B cell (primary cell): Measurements from ENCODE around the gene AHRR. TPM values are rescaled to one million over a fixed set of nuclear protein-coding genes. Genes with fewer than 3 reads are reported as not detected.

Experiments
- ATAC-seq: fragments of 200-7000 bp; cut with Tn5 transposase; one replicate; pipeline ENCODE4 v1.10.0; 2021; ENCODE audit warnings: low read depth, mild to moderate bottlenecking, moderate number of reproducible peaks, moderate library complexity
- CTCF ChIA-PET: fragments of 350-600 bp; sonication (Branson Sonifier 250); formaldehyde crosslinking; loops from one replicate; lab custom pipeline; 2021; ENCODE audit warnings: antibody characterized with exemption, inconsistent platforms; lab: Charles Lee
- POLR2A ChIA-PET: fragments of 350-600 bp; sonication (Branson Sonifier 250); formaldehyde crosslinking; loops from one replicate; lab custom pipeline; 2021; ENCODE audit warnings: antibody characterized with exemption; lab: Charles Lee
- DNase-seq: peaks from one replicate; pipeline ENCODE4 v3.0.0; 2013
- H2AFZ ChIP-seq: 2 replicates; pipeline ENCODE4 v1.6.1; 2012; ENCODE audit warnings: mild to moderate bottlenecking, low read depth, low read length; ENCODE audit not compliant: insufficient read depth, poor library complexity, severe bottlenecking
- H3K27ac ChIP-seq, 2 donors: 1 replicate in 1 of 2; 2 replicates in 1 of 2; pipeline ENCODE4 v1.5.1; 2012 to 2013; ENCODE audit warnings: low read length in 2 of 2, mild to moderate bottlenecking in 2 of 2, moderate library complexity in 1 of 2
- H3K27me3 ChIP-seq, 4 experiments: fragments of 200-600 bp in 1 of 4; sonication (generic) in 1 of 4; replicated peaks in 1 of 4; 1 replicate in 2 of 4; 2 replicates in 2 of 4; pipeline versions ENCODE4 v1.6.1 to v1.7.0; 2013 to 2016; ENCODE audit warnings: low read length in 3 of 4, mild to moderate bottlenecking in 2 of 4, mixed read lengths in 1 of 4, moderate library complexity in 1 of 4; ENCODE audit not compliant: insufficient read depth in 4 of 4, control insufficient read depth in 3 of 4; ENCODE audit errors: control extremely low read depth in 1 of 4
- H3K36me3 ChIP-seq, 2 experiments: replicated peaks in 1 of 2; 1 replicate in 1 of 2; 2 replicates in 1 of 2; pipeline versions ENCODE4 v1.6.1 to v1.7.1; 2013; ENCODE audit warnings: low read length in 1 of 2; ENCODE audit not compliant: insufficient read depth in 2 of 2, control insufficient read depth in 1 of 2; ENCODE audit errors: control extremely low read depth in 1 of 2, extremely low read depth in 1 of 2
- H3K4me1 ChIP-seq, 2 donors: fragments of 200-600 bp in 1 of 2; sonication (generic) in 1 of 2; 1 replicate in 1 of 2; 2 replicates in 1 of 2; pipeline versions ENCODE4 v1.5.1 to v1.6.1; 2013 to 2017; ENCODE audit warnings: low read length in 2 of 2; ENCODE audit not compliant: control insufficient read depth in 2 of 2, insufficient read depth in 2 of 2
- H3K4me2 ChIP-seq: replicated peaks from 2 replicates; pipeline ENCODE3; 2012; ENCODE audit warnings: mild to moderate bottlenecking, low read depth, low read length; ENCODE audit not compliant: poor library complexity, severe bottlenecking
- H3K4me3 ChIP-seq, 5 experiments: fragments of 200-600 bp in 1 of 5; sonication (generic) in 1 of 5; 1 replicate in 3 of 5; 2 replicates in 2 of 5; pipeline versions ENCODE4 v1.5.1 to v1.7.0; 2011 to 2016; ENCODE audit warnings: low read length in 4 of 5, mild to moderate bottlenecking in 4 of 5, low read depth in 2 of 5, control low read depth in 1 of 5, moderate library complexity in 1 of 5; ENCODE audit not compliant: insufficient read depth in 1 of 5; ENCODE audit errors: control extremely low read depth in 1 of 5, extremely low read depth in 1 of 5
- H3K79me2 ChIP-seq: fragments of 200-600 bp; sonication (generic); one replicate; pipeline ENCODE4 v1.6.0; 2016; ENCODE audit warnings: low read length; ENCODE audit not compliant: control insufficient read depth, insufficient read depth
- H3K9ac ChIP-seq: fragments of 200-600 bp; sonication (generic); 2 replicates; pipeline ENCODE4 v1.6.1; 2017; ENCODE audit warnings: mild to moderate bottlenecking, low read length, moderate library complexity
- H3K9me3 ChIP-seq, 3 donors: one replicate each; pipeline versions ENCODE4 v1.6.1 to v1.7.1; 2013; ENCODE audit warnings: low read length in 2 of 3; ENCODE audit not compliant: control insufficient read depth in 2 of 3, insufficient read depth in 1 of 3; ENCODE audit errors: control extremely low read depth in 1 of 3
- H4K20me1 ChIP-seq: 2 replicates; pipeline ENCODE4 v1.6.0; 2012; ENCODE audit warnings: mild to moderate bottlenecking, low read length; ENCODE audit not compliant: insufficient read depth, control insufficient read depth, poor library complexity, severe bottlenecking
- H3K27ac Mint-ChIP-seq: one replicate; pipeline ENCODE4 v1.8.0; 2021; ENCODE audit warnings: mixed read lengths
- H3K27me3 Mint-ChIP-seq: one replicate; pipeline ENCODE4 v1.8.0; 2021; ENCODE audit warnings: mixed read lengths
- H3K4me1 Mint-ChIP-seq: one replicate; pipeline ENCODE4 v1.8.0; 2021; ENCODE audit warnings: mixed read lengths
- H3K4me3 Mint-ChIP-seq: one replicate; pipeline ENCODE4 v1.8.0; 2021; ENCODE audit warnings: mixed read lengths
- H3K9me3 Mint-ChIP-seq: one replicate; pipeline ENCODE4 v1.8.0; 2022; ENCODE audit warnings: mixed read lengths; ENCODE audit not compliant: insufficient read depth
- CTCF ChIP-seq: fragments of 200-600 bp; IDR thresholded peaks from one replicate; pipeline ENCODE4 v1.8.0; 2022; ENCODE audit warnings: antibody characterized with exemption, mild to moderate bottlenecking
- EZH2 ChIP-seq: IDR thresholded peaks from 2 replicates; pipeline ENCODE4 v1.6.1; 2012; ENCODE audit warnings: borderline replicate concordance, low read depth, mild to moderate bottlenecking, moderate library complexity, low read length; ENCODE audit not compliant: insufficient read depth, poor library complexity, severe bottlenecking
- WGBS: methylation state at CpG from one replicate; pipeline ENCODE4 v1.1.5; 2013; ENCODE audit warnings: missing lambda C conversion rate; ENCODE audit not compliant: insufficient coverage; 5-methylcytosine and 5-hydroxymethylcytosine counted together
- intact Hi-C: fragments of 100-400 bp; cut with micrococcal nuclease; formaldehyde crosslinking; loops from one replicate; pipeline ENCODE4 v1.10.0; 2022
- polyA plus RNA-seq: library from polyadenylated mRNA; depleted of rRNA; stranded (reverse); fragments of >200 nt; gene quantifications from 2 replicates; pipeline ENCODE4 v1.2.3, GENCODE V29; 2012
- total RNA-seq, 2 donors: library from RNA; stranded (reverse); fragments of 120-200 nt in 1 of 2; gene quantifications; 1 replicate in 1 of 2; 2 replicates in 1 of 2; pipeline versions ENCODE4 v1.2.3 to v1.2.4, GENCODE V29; 2013 to 2022

AHRR gene
- total and polyA plus RNA-seq, 2 donors (not counting 1 experiment from before 2014, with no cell fraction given): 0.13 to 1.7 TPM

- ChIA-PET CTCF (no interaction called here), POLR2A (no interaction called here)
- Mint-ChIP-seq H3K27ac (no peak overlapping the region), H3K4me1 (peaks cover 11% of the 10 kb centered on the region), H3K4me3 (no peak overlapping the region), H3K27me3 (peaks cover 33% of the 10 kb centered on the region), H3K9me3 (no peaks in the 10 kb centered on the region)
- Histone ChIP-seq H4K20me1 (peaks cover 9% of the 10 kb centered on the region), H3K4me2 (no peak overlapping the region), H3K27me3 (peaks cover 0 to 83% (median 9%) of the 10 kb centered on the region in 4 experiments), H3K9me3 (peaks cover 0 to 10% (median 0%) of the 10 kb centered on the region in 3 donors), H2AFZ (no peak overlapping the region), H3K27ac (no peak overlapping the region), H3K4me3 (no peak overlapping the region), H3K4me1 (peaks cover 14 to 15% of the 10 kb centered on the region in 2 donors), H3K79me2 (no peaks in the 10 kb centered on the region), H3K36me3 (no peaks in the 10 kb centered on the region), H3K9ac (no peak overlapping the region)
- 61% methylated on average over 12 of the region's 18 CpGs for WGBS
- TF ChIP-seq EZH2 (no peak), CTCF (no peak)
- ATAC-seq: no peak
- no peak for DNase-seq
- intact Hi-C loops: no loop called here
Measured at GRCh38 chr5:478369-478981, 157.0 kb downstream of the AHRR start.

- Mint-ChIP-seq H3K4me3 (no peak overlapping the region), H3K4me1 (peaks cover 8% of the 10 kb centered on the region), H3K9me3 (no peaks in the 10 kb centered on the region), H3K27ac (no peak overlapping the region), H3K27me3 (peaks cover 30% of the 10 kb centered on the region)
- ChIA-PET CTCF (no interaction called here), POLR2A (no interaction called here)
- Histone ChIP-seq H3K4me1 (peaks cover 12 to 13% of the 10 kb centered on the region in 2 donors), H3K9ac (no peak overlapping the region), H3K9me3 (peaks cover 0 to 14% (median 0%) of the 10 kb centered on the region in 3 donors), H3K4me3 (no peak overlapping the region), H3K27me3 (peaks cover 0 to 82% (median 8%) of the 10 kb centered on the region in 4 experiments), H4K20me1 (peaks cover 9% of the 10 kb centered on the region), H3K4me2 (no peak overlapping the region), H3K36me3 (no peaks in the 10 kb centered on the region), H3K79me2 (no peaks in the 10 kb centered on the region), H2AFZ (no peak overlapping the region), H3K27ac (no peak overlapping the region)
- TF ChIP-seq CTCF: no peak
- no peak for TF ChIP-seq EZH2
- WGBS: 65% methylated on average over 18 of the region's 18 CpGs
- intact Hi-C loops: no loop called here
- ATAC-seq (no peak), DNase-seq (no peak)
Measured at GRCh38 chr5:478982-479535, 157.5 kb downstream of the AHRR start.
